Colonic mucosa (tissue), 4 donors: ENCODE measurements around the gene PTPRE. TPM values are rescaled to one million over a fixed set of nuclear protein-coding genes. Genes with fewer than 3 reads are reported as not detected.

Experiments
- DNase-seq: peaks from one replicate; pipeline ENCODE4 v3.0.0-alpha.2; 2020
- H3K27ac ChIP-seq: fragments of 200-600 bp; one replicate; pipeline ENCODE4 v1.8.0; 2021
- H3K27me3 ChIP-seq: fragments of 200-600 bp; one replicate; pipeline ENCODE4 v1.8.0; 2021
- H3K36me3 ChIP-seq: fragments of 200-600 bp; one replicate; pipeline ENCODE4 v1.8.0; 2021
- H3K4me1 ChIP-seq: fragments of 200-600 bp; one replicate; pipeline ENCODE4 v1.8.0; 2021; ENCODE audit warnings: mild to moderate bottlenecking
- H3K4me3 ChIP-seq: fragments of 200-600 bp; one replicate; pipeline ENCODE4 v1.8.0; 2021
- H3K9ac ChIP-seq, 2 donors: one replicate each; pipeline ENCODE4 v1.7.0; 2013; ENCODE audit warnings: control low read depth in 2 of 2, low read depth in 2 of 2, low read length in 2 of 2
- H3K9me3 ChIP-seq: fragments of 200-600 bp; one replicate; pipeline ENCODE4 v1.8.0; 2021
- CTCF ChIP-seq: fragments of 200-600 bp; IDR thresholded peaks from one replicate; pipeline ENCODE4 v1.8.0; 2022; ENCODE audit warnings: antibody characterized with exemption, mild to moderate bottlenecking
- intact Hi-C: fragments of 100-400 bp; cut with DNase I; formaldehyde crosslinking; loops from one replicate; pipeline ENCODE4 v1.14.1; 2022
- total RNA-seq, 2 donors: library from RNA; stranded (reverse); fragmentation: NEBNext Ultra II Directional in 1 of 2; extraction: Animal tissue kit (Norgen Biotek cat#: 25700) in 1 of 2; gene quantifications; one replicate each; pipeline ENCODE4 v1.2.1, GENCODE V29; 2021
- donor health status: healthy.
- donor health status: DM: no; HTN: no; CAD: no.
- donor health status: DM: no; HTN: no; CAD: no.

Gene PTPRE
- total RNA-seq, 2 donors from 2014 or later = 15.9 to 18.8 TPM

- Histone ChIP-seq H3K4me3 (no peak overlapping the region), H3K27me3 (no peaks in the 10 kb centered on the region), H3K9ac (no peak overlapping the region), H3K4me1 (no peaks in the 10 kb centered on the region), H3K9me3 (no peaks in the 10 kb centered on the region), H3K36me3 (no peaks in the 10 kb centered on the region), H3K27ac (no peak overlapping the region)
- DNase-seq = no peak
- TF ChIP-seq CTCF = no peak
- intact Hi-C loops = no loop called here
Observed at GRCh38 chr10:128059266-128059981, 152.5 kb downstream of the PTPRE start.

- H3K36me3 ChIP-seq = no peaks in the 10 kb centered on the region
- no peak overlapping the region for H3K9ac ChIP-seq
- intact Hi-C loops = loop anchor here (10.0 kb wide), 1 partner anchor 45 kb away; no protein-coding TSS in a partner anchor
- no peak for TF ChIP-seq CTCF
- H3K9me3 ChIP-seq = no peaks in the 10 kb centered on the region
- H3K27ac ChIP-seq = no peak overlapping the region
- H3K4me1 ChIP-seq = no peaks in the 10 kb centered on the region
- no peak overlapping the region for H3K4me3 ChIP-seq
- H3K27me3 ChIP-seq = no peaks in the 10 kb centered on the region
- DNase-seq = no peak
Observed at GRCh38 chr10:128059982-128060293, 153.0 kb downstream of the PTPRE start.

GRCh38 chr10:128060341-128061250, 153.7 kb downstream of the PTPRE start:
- intact Hi-C loops = loop anchor here (10.0 kb wide), 1 partner anchor 46 kb away; no protein-coding TSS in a partner anchor
- H3K4me1 ChIP-seq = no peaks in the 10 kb centered on the region
- no peak overlapping the region for H3K27ac ChIP-seq
- no peaks in the 10 kb centered on the region for H3K9me3 ChIP-seq
- H3K9ac ChIP-seq = no peak overlapping the region
- no peak overlapping the region for H3K4me3 ChIP-seq
- no peaks in the 10 kb centered on the region for H3K36me3 ChIP-seq
- H3K27me3 ChIP-seq = no peaks in the 10 kb centered on the region
- no peak for DNase-seq
- TF ChIP-seq CTCF = no peak

GRCh38 chr10:128061306-128062300, 154.7 kb downstream of the PTPRE start:
- H3K9me3 ChIP-seq = no peaks in the 10 kb centered on the region
- intact Hi-C loops = loop anchor here (10.0 kb wide), 1 partner anchor 47 kb away; no protein-coding TSS in a partner anchor
- H3K4me1 ChIP-seq = no peaks in the 10 kb centered on the region
- H3K4me3 ChIP-seq = no peak overlapping the region
- peaks cover 3% of the 10 kb centered on the region for H3K36me3 ChIP-seq
- no peaks in the 10 kb centered on the region for H3K27me3 ChIP-seq
- DNase-seq = no peak
- TF ChIP-seq CTCF = no peak
- no peak overlapping the region for H3K9ac ChIP-seq
- peak overlapping the region; percentile 56 for H3K27ac ChIP-seq
